Thoracic aorta (tissue), 2 donors: ENCODE results near the gene OTOA. TPM values are rescaled to one million over a fixed set of nuclear protein-coding genes. Genes with fewer than 3 reads are reported as not detected.

Experiments
- ATAC-seq: fragments of 150-250 bp; one replicate; pipeline ENCODE4 v1.8.0; 2017; ENCODE audit warnings: low read depth; ENCODE audit not compliant: insufficient number of reproducible peaks, low FRiP score
- DNase-seq: peaks from one replicate; pipeline ENCODE4 v3.0.0-alpha.2; 2020; ENCODE audit warnings: low spot score
- H3K27ac ChIP-seq, 2 donors: fragments of 200-600 bp; sonication (generic); 1 replicate in 1 of 2; 2 replicates in 1 of 2; pipeline ENCODE4 v1.5.1; 2016; ENCODE audit warnings: mild to moderate bottlenecking in 2 of 2, moderate library complexity in 2 of 2
- H3K27me3 ChIP-seq: fragments of 200-600 bp; sonication (generic); replicated peaks from 2 replicates; pipeline ENCODE4 v1.6.0; 2016; ENCODE audit warnings: mild to moderate bottlenecking; ENCODE audit not compliant: insufficient read depth
- H3K36me3 ChIP-seq: fragments of 200-600 bp; sonication (generic); one replicate; pipeline ENCODE4 v1.5.1; 2016
- H3K4me1 ChIP-seq, 2 donors: fragments of 200-600 bp; sonication (generic); 1 replicate in 1 of 2; 2 replicates in 1 of 2; pipeline versions ENCODE4 v1.5.1 to v1.6.0; 2016; ENCODE audit warnings: low read depth in 2 of 2, mild to moderate bottlenecking in 1 of 2; ENCODE audit not compliant: control insufficient read depth in 1 of 2
- H3K4me3 ChIP-seq: fragments of 200-600 bp; sonication (generic); 2 replicates; pipeline ENCODE4 v1.5.1; 2016; ENCODE audit warnings: mild to moderate bottlenecking
- H3K9me3 ChIP-seq: fragments of 200-600 bp; sonication (generic); 2 replicates; pipeline ENCODE4 v1.5.1; 2016
- CTCF ChIP-seq: fragments of 200-600 bp; sonication (generic); IDR thresholded peaks from one replicate; pipeline ENCODE4 v1.5.1; 2019; ENCODE audit warnings: antibody characterized with exemption
- total RNA-seq, 2 donors: library from RNA; depleted of rRNA; stranded (reverse); fragments of >200 nt; gene quantifications; one replicate each; pipeline versions ENCODE4 v1.1.0 to v1.2.3, GENCODE V29; 2016

Gene OTOA
- total RNA-seq, 2 donors from 2014 or later: 0.21 TPM; not detected in 1

GRCh38 chr16:21637032-21637968 is 26.5 kb upstream of the OTOA start:
- Histone ChIP-seq H3K4me1 (peaks cover 3 to 5% of the 10 kb centered on the region in 2 donors), H3K36me3 (peaks cover 8% of the 10 kb centered on the region), H3K4me3 (no peak overlapping the region), H3K27me3 (no peaks in the 10 kb centered on the region), H3K27ac (no peak overlapping the region), H3K9me3 (no peaks in the 10 kb centered on the region)
- no peak for TF ChIP-seq CTCF
- ATAC-seq (no peak), DNase-seq (no peak)

DNA sequence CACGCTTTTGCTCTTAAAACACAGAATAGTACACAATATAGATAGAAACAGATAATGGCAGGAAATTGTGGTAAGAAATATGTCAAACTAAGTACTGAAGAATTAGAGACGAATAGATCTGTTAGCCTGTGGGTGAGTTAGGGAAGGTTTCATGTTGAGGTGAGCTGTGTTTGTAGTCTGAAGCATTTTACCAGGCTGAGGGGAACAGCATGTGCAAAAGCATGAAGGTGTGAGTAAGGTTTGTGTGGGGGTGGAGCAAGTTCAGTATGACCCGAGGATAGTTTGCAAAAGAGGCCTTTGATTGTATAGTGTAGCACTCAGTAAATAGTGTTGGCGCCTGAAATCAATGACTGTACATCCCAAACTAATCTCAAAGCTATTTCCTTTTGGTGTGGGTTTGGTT is 25.2 kb upstream of the OTOA start:
- peaks cover 3 to 5% of the 10 kb centered on the region in 2 donors for H3K4me1 ChIP-seq
- H3K27me3 ChIP-seq: no peaks in the 10 kb centered on the region
- peaks cover 8% of the 10 kb centered on the region for H3K36me3 ChIP-seq
- no peak for ATAC-seq
- H3K9me3 ChIP-seq: no peaks in the 10 kb centered on the region
- no peak overlapping the region for H3K27ac ChIP-seq
- DNase-seq: no peak
- no peak overlapping the region for H3K4me3 ChIP-seq
- no peak for TF ChIP-seq CTCF

DNA sequence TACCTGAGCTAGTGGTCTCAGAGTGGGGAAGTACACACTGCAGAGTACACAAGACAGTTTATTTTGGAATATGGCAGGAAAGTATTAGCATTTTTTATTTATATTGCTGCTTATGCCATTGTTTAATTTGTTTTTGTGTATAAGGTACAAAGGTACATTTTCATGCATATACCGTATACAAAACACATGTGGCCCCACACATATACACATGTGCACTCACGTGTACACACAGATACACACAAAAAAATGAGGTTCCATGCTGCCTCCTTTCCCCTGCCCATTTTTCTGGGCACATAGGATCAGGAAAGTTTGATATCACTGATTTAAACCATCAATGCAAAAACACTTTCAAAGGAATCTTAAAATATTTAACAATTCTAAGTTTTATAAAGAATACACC is 24.3 kb upstream of the OTOA start:
- H3K4me3 ChIP-seq: no peak overlapping the region
- TF ChIP-seq CTCF: no peak
- no peaks in the 10 kb centered on the region for H3K9me3 ChIP-seq
- H3K4me1 ChIP-seq: peaks cover 3 to 5% of the 10 kb centered on the region in 2 donors
- no peak overlapping the region for H3K27ac ChIP-seq
- peaks cover 8% of the 10 kb centered on the region for H3K36me3 ChIP-seq
- DNase-seq (no peak), ATAC-seq (no peak)
- no peaks in the 10 kb centered on the region for H3K27me3 ChIP-seq

- ATAC-seq: no peak
- no peak overlapping the region for H3K27ac ChIP-seq
Observed at GRCh38 chr16:21641916-21642315, 21.9 kb upstream of the OTOA start.

More at GRCh38 chr16:21641916-21642315, 21.9 kb upstream of the OTOA start:
- DNase-seq: no peak
- H3K9me3 ChIP-seq: no peaks in the 10 kb centered on the region
- no peak for TF ChIP-seq CTCF
- H3K36me3 ChIP-seq: no peaks in the 10 kb centered on the region
- H3K4me1 ChIP-seq: peaks cover 12 to 15% of the 10 kb centered on the region in 2 donors
- H3K27me3 ChIP-seq: no peaks in the 10 kb centered on the region
- H3K4me3 ChIP-seq: no peak overlapping the region
